Tibial artery (tissue), 4 donors: ENCODE data around the gene CCDC141.

Source experiments
- DNase-seq, 2 donors: peaks; one replicate each; pipeline ENCODE4 v3.0.0-alpha.2; 2019
- H3K27ac ChIP-seq, 2 donors: fragments of 200-600 bp; sonication (generic) in 1 of 2; 1 replicate in 1 of 2; 2 replicates in 1 of 2; pipeline ENCODE4 v1.5.1; 2018 to 2019; ENCODE audit warnings: mild to moderate bottlenecking in 1 of 2
- H3K27me3 ChIP-seq, 2 donors: fragments of 200-600 bp; sonication (generic) in 1 of 2; one replicate each; pipeline versions ENCODE4 v1.5.1 to v1.6.0; 2016 to 2019
- H3K36me3 ChIP-seq, 3 donors: fragments of 200-600 bp; sonication (generic) in 2 of 3; one replicate each; pipeline ENCODE4 v1.5.1; 2016 to 2019; ENCODE audit warnings: mild to moderate bottlenecking in 2 of 3
- H3K4me1 ChIP-seq, 4 donors: fragments of 200-600 bp; sonication (generic) in 2 of 4; 1 replicate in 3 of 4; 2 replicates in 1 of 4; pipeline ENCODE4 v1.5.1; 2016 to 2019
- H3K4me3 ChIP-seq, 2 donors: fragments of 200-600 bp; sonication (generic) in 1 of 2; 1 replicate in 1 of 2; 2 replicates in 1 of 2; pipeline ENCODE4 v1.5.1; 2018 to 2019; ENCODE audit warnings: mild to moderate bottlenecking in 2 of 2
- H3K9me3 ChIP-seq, 3 donors: fragments of 200-600 bp; sonication (generic) in 1 of 3; one replicate each; pipeline ENCODE4 v1.5.1; 2016 to 2019
- CTCF ChIP-seq, 2 experiments: fragments of 200-600 bp in 1 of 2; fragments of 450-650 bp in 1 of 2; IDR thresholded peaks; one replicate each; pipeline ENCODE4 v1.5.1; 2017 to 2019; ENCODE audit warnings: antibody characterized with exemption in 2 of 2, mild to moderate bottlenecking in 1 of 2, moderate library complexity in 1 of 2
- intact Hi-C: fragments of 100-400 bp; cut with DNase I; formaldehyde crosslinking; loops from one replicate; pipeline ENCODE4 v1.15.0; 2023; ENCODE audit warnings: low total_unique reads

Gene CCDC141

GRCh38 chr2:178980815-178981214 lies 69.1 kb downstream of the CCDC141 start:
- intact Hi-C loops, result no loop called here
- no peak for TF ChIP-seq CTCF (IDR thresholded peaks at IDR 0.05)
- H3K9me3 ChIP-seq, result no peaks in the 10 kb centered on the region
- H3K4me3 ChIP-seq, result no peak overlapping the region
- no peak overlapping the region for H3K27ac ChIP-seq
- H3K36me3 ChIP-seq, result no peaks in the 10 kb centered on the region
- H3K27me3 ChIP-seq, result no peaks in the 10 kb centered on the region
- H3K4me1 ChIP-seq, result no peaks in the 10 kb centered on the region
- no peak for DNase-seq

GRCh38 chr2:178978667-178979066 lies 71.3 kb downstream of the CCDC141 start:
- H3K4me3 ChIP-seq, result no peak overlapping the region
- DNase-seq, result no peak
- H3K9me3 ChIP-seq, result no peaks in the 10 kb centered on the region
- TF ChIP-seq CTCF (IDR thresholded peaks at IDR 0.05), result no peak
- H3K4me1 ChIP-seq, result no peaks in the 10 kb centered on the region
- no peak overlapping the region for H3K27ac ChIP-seq
- intact Hi-C loops, result no loop called here
- H3K36me3 ChIP-seq, result no peaks in the 10 kb centered on the region
- H3K27me3 ChIP-seq, result no peaks in the 10 kb centered on the region

GRCh38 chr2:178976351-178976750 lies 73.6 kb downstream of the CCDC141 start:
- H3K4me3 ChIP-seq, result no peak overlapping the region
- no peak for TF ChIP-seq CTCF (IDR thresholded peaks at IDR 0.05)
- H3K27me3 ChIP-seq, result no peaks in the 10 kb centered on the region

GRCh38 chr2:178962805-178963433 lies 87.0 kb downstream of the CCDC141 start:
- TF ChIP-seq CTCF (IDR thresholded peaks at IDR 0.05), result no peak
- no peaks in the 10 kb centered on the region for H3K4me1 ChIP-seq
- H3K36me3 ChIP-seq, result no peaks in the 10 kb centered on the region
- no peaks in the 10 kb centered on the region for H3K27me3 ChIP-seq
- no peaks in the 10 kb centered on the region for H3K9me3 ChIP-seq
- H3K4me3 ChIP-seq, result no peak overlapping the region
- DNase-seq, result no peak
- no peak overlapping the region for H3K27ac ChIP-seq
- intact Hi-C loops, result no loop called here

More at GRCh38 chr2:178976351-178976750, 73.6 kb downstream of the CCDC141 start:
- intact Hi-C loops, result no loop called here
- Histone ChIP-seq H3K36me3 (no peaks in the 10 kb centered on the region), H3K9me3 (no peaks in the 10 kb centered on the region), H3K4me1 (no peaks in the 10 kb centered on the region), H3K27ac (no peak overlapping the region)
- DNase-seq, result no peak

- no peaks in the 10 kb centered on the region for H3K9me3 ChIP-seq
- no peaks in the 10 kb centered on the region for H3K36me3 ChIP-seq
- H3K27ac ChIP-seq, result no peak overlapping the region
- H3K4me3 ChIP-seq, result no peak overlapping the region
- H3K27me3 ChIP-seq, result no peaks in the 10 kb centered on the region
- no peak for TF ChIP-seq CTCF (IDR thresholded peaks at IDR 0.05)
- DNase-seq, result no peak
- intact Hi-C loops, result no loop called here
- no peaks in the 10 kb centered on the region for H3K4me1 ChIP-seq
Observed at GRCh38 chr2:178962152-178962551, 87.8 kb downstream of the CCDC141 start.

- Histone ChIP-seq H3K27me3 (no peaks in the 10 kb centered on the region), H3K4me3 (no peak overlapping the region), H3K9me3 (no peaks in the 10 kb centered on the region), H3K27ac (no peak overlapping the region), H3K36me3 (no peaks in the 10 kb centered on the region), H3K4me1 (no peaks in the 10 kb centered on the region)
- intact Hi-C loops, result no loop called here
- TF ChIP-seq CTCF (IDR thresholded peaks at IDR 0.05), result no peak
- no peak for DNase-seq
Observed at GRCh38 chr2:178954049-178954448, 95.9 kb downstream of the CCDC141 start.
